ENCODE measurements around the gene KCNH3. TPM values are rescaled to one million over a fixed set of nuclear protein-coding genes. Genes with fewer than 3 reads are reported as not detected.

KCNH3 gene
- total RNA-seq, 4 donors from 2014 or later = 0.15 to 1.0 (median 0.43) TPM

DNA sequence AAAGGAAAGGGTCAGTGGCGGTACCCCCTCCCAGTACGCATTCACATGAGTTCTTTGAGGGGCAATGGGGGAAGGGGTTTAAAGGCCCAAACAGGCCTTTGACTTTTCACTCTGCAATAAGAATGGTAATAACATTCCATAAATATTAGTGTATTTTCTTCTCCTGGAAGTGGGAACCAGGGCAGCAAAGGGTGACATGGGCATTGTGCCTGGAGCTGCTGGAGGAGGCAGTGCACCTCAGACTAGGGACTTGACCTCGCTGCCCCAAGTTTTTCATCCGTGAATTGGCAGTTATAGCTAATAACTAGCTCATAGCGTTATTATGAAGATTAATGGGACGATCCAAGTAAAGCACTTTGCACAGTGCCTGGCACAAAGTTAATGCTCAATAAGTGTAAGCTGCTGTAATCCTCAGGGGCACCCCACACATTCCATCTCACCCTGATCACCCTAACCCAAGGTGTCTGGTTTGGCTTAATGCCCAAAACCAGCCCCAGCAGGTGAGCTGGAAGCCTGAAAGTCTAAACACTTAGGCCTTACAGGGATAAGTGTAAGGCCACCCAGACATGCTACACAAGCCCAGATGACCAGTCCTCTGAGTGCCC, 2.8 kb upstream of the KCNH3 start:
- TF ChIP-seq POLR2A (IDR thresholded peaks at IDR 0.05) = no peak
- TF ChIP-seq POLR2AphosphoS5 (IDR thresholded peaks at IDR 0.05) = no peak
- TF ChIP-seq, protein P1, sequence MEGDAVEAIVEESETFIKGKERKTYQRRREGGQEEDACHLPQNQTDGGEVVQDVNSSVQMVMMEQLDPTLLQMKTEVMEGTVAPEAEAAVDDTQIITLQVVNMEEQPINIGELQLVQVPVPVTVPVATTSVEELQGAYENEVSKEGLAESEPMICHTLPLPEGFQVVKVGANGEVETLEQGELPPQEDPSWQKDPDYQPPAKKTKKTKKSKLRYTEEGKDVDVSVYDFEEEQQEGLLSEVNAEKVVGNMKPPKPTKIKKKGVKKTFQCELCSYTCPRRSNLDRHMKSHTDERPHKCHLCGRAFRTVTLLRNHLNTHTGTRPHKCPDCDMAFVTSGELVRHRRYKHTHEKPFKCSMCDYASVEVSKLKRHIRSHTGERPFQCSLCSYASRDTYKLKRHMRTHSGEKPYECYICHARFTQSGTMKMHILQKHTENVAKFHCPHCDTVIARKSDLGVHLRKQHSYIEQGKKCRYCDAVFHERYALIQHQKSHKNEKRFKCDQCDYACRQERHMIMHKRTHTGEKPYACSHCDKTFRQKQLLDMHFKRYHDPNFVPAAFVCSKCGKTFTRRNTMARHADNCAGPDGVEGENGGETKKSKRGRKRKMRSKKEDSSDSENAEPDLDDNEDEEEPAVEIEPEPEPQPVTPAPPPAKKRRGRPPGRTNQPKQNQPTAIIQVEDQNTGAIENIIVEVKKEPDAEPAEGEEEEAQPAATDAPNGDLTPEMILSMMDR (IDR thresholded peaks at IDR 0.05) = no peak
- no peak for TF ChIP-seq EP300 (IDR thresholded peaks at IDR 0.05)
- H3K27me3 ChIP-seq = peaks cover 28% of the 10 kb centered on the region
- H3K9me3 ChIP-seq = no peaks in the 10 kb centered on the region
- WGBS = 76% methylated on average over 6 of the region's 6 CpGs
- peaks cover 34% of the 10 kb centered on the region for H3K4me1 ChIP-seq
- no peak overlapping the region for H3K4me3 ChIP-seq
- no peak for DNase-seq (ENCODE audit: low spot score in 2 of 2)
- H3K36me3 ChIP-seq = no peaks in the 10 kb centered on the region
- H3K27ac ChIP-seq = no peak overlapping the region

DNA sequence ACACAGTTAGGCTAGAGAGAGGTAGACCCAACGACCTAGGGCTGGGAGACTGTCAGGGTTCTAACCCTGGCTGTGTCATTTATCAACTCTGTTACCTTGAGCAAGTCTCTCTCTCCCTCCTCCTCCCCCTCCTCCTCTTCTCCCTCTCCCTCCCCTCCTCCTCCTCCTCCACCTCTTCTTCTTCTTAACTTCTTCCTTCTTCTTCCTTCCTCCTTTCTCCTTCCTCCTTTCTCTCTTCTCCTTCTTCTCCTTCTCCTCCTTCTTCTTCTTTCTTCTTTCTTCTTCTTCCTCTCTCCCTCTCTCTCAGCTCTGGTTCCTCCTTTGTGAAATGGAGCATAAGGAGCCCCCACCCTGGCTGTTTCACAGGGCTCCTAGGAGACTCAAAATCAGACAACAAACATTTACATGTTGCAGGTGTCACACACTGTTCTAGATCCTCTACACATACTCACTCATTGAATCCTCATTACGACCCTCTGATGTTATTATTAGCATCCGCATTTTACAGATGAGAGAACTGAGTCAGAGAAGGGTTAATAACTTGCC, 2.2 kb upstream of the KCNH3 start:
- Histone ChIP-seq H3K9me3 (no peaks in the 10 kb centered on the region), H3K27ac (no peak overlapping the region), H3K27me3 (peaks cover 28% of the 10 kb centered on the region), H3K4me1 (peaks cover 34% of the 10 kb centered on the region), H3K36me3 (no peaks in the 10 kb centered on the region), H3K4me3 (no peak overlapping the region)
- TF ChIP-seq POLR2A (IDR thresholded peaks at IDR 0.05) (no peak), EP300 (IDR thresholded peaks at IDR 0.05) (no peak), POLR2AphosphoS5 (IDR thresholded peaks at IDR 0.05) (no peak)
- TF ChIP-seq, protein P1 (IDR thresholded peaks at IDR 0.05) = no peak
- DNase-seq (ENCODE audit: low spot score in 2 of 2) = no peak
- 64% methylated on average over 3 of the region's 3 CpGs for WGBS

DNA sequence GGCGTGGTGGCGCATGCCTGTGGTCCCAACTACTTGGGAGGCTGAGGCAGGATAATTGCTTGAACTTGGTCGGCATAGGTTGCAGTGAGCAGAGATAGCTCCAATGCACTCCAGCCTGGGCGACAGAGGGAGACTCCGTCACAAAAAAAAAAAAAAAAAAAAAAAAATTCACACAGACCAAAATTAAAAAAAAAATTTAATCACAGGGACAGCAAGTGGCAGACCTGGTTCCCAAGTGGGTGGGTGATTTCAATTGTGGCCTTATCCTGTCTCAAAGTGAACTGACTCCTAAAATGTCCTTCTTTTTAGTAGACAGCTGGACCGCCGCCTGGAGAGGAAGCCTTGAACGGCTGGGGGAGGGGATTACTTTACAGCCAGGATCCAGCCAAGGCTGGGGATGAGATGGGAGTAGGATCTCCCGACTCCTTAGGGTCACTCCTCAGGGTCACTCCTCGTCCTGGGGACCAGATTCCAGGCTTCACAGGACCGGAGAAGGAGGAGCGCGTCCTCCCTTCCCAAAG, 1.5 kb upstream of the KCNH3 start:
- Histone ChIP-seq H3K4me1 (peaks cover 34% of the 10 kb centered on the region), H3K9me3 (no peaks in the 10 kb centered on the region), H3K36me3 (no peaks in the 10 kb centered on the region), H3K27me3 (peaks cover 28% of the 10 kb centered on the region), H3K4me3 (peak overlapping the region; percentile 60), H3K27ac (no peak overlapping the region)
- TF ChIP-seq, protein P1 (IDR thresholded peaks at IDR 0.05) = no peak
- TF ChIP-seq EP300 (IDR thresholded peaks at IDR 0.05) = no peak
- no peak for TF ChIP-seq POLR2AphosphoS5 (IDR thresholded peaks at IDR 0.05)
- TF ChIP-seq POLR2A (IDR thresholded peaks at IDR 0.05) = no peak
- WGBS = 25% methylated on average over 11 of the region's 13 CpGs
- no peak for DNase-seq (ENCODE audit: low spot score in 2 of 2)

DNA sequence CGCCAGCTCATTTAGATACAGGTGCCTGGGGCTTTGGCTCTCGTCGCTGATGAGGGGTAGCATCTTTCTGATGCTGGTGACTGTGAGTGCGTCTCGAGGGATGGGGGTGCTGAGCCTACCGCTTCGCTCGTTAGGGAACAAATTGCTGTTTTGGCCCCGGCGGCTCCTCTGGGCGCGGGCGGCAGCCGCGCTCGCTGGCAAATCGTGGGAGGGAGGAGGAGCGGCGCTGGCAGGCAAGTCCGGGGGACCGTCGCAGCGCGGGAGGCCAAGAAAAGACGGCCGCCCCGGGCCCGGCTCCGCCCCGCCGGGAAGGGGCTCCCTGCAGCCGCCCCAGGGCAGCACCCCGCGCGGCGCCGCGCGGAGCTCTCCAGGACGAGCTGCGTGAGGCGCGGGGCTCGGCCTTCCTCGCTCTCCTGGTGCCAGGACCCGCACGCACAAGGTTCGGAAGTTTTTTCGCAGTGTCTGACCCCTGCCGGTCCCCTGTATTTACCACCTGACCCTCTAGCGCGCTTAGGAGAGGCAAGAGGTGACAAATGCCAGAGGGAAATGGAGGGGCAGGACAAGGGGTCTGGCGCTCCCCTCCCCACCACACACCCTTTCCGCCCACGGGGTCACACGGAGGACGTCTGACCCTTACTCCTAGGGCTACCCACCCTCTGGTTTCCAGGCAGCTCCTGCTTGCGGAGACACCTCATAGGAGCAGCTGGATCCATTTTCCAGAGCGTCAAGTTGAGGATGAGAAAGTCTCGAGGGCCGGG, 899 bp upstream of the KCNH3 start:
- peak overlapping the region; percentile 60 for H3K4me3 ChIP-seq
- no peak overlapping the region for H3K27ac ChIP-seq
- peaks cover 34% of the 10 kb centered on the region for H3K4me1 ChIP-seq
- H3K36me3 ChIP-seq = no peaks in the 10 kb centered on the region
- 0% methylated on average over 29 of the region's 61 CpGs for WGBS
- DNase-seq (ENCODE audit: low spot score in 2 of 2) = no peak
- TF ChIP-seq EP300 (IDR thresholded peaks at IDR 0.05) (no peak), POLR2A (IDR thresholded peaks at IDR 0.05) (no peak), POLR2AphosphoS5 (IDR thresholded peaks at IDR 0.05) (no peak)
- TF ChIP-seq, protein P1 (IDR thresholded peaks at IDR 0.05) = no peak
- H3K9me3 ChIP-seq = no peaks in the 10 kb centered on the region
- H3K27me3 ChIP-seq = peaks cover 28% of the 10 kb centered on the region
